Measurements from ENCODE around the gene SARDH. TPM values are rescaled to one million over a fixed set of nuclear protein-coding genes. Genes with fewer than 3 reads are reported as not detected.

SARDH gene
- total and polyA plus RNA-seq, 9 donors, result 2.5 to 10.0 (median 3.3) TPM

DNA sequence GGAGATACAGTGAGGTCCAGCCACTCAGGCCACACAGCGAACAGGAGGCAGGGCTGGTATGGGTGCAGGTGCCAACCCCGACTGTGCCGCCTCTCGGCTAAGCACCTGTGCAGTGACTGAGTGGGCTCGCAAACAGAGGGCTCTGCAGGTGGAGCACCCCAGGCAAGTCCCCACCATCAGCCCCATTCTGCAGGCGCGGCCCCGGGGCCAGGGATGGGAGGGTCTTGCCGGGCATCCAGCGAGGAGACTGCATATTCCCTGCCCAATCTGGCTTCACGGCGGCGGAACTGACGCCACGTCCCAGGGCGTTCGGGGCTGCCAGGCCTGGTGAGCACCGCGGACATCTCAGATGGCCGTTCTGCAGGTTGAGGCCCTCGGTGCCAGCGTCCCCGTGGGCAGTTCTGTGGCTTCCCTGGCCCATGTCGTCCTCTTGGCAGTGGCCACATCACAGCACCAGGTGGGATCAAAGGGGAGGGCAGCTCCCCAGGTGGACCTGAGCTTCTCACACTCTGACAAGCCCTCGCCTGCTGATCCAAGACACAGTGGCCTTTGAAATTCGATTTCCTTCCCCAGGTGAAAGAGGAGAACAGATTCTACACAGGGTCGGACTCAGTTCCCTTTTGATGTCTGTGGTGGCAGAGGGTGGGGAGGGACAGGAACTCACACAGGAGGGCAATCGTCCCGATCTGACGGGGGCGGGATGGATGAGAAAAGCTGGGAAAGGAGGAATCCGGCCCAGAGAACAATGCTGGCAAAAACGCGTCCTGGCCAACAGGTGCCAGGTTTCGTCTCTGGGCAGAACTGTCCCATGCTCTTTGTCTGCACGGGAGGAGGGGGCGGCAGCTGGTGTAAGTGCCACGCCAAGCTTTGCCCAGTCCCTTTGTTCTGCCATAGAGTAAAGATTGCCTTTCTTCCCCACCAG is 83.2 kb downstream of the SARDH start:
- H3K4me1 ChIP-seq (ENCODE audit: insufficient read depth), result peaks cover 11% of the 10 kb centered on the region
- intact Hi-C loops (cut with DNase I), result no loop called here
- TF ChIP-seq EP300 (IDR thresholded peaks at IDR 0.05), result no peak
- TF ChIP-seq CTCF (IDR thresholded peaks at IDR 0.05), result no peak
- TF ChIP-seq POLR2A (IDR thresholded peaks at IDR 0.05), result no peak
- H3K27me3 ChIP-seq, result no peaks in the 10 kb centered on the region
- no peaks in the 10 kb centered on the region for H3K9me3 ChIP-seq
- no peak for DNase-seq
- no peak overlapping the region for H3K4me3 ChIP-seq
- no peaks in the 10 kb centered on the region for H3K36me3 ChIP-seq
- no peak overlapping the region for H3K27ac ChIP-seq
- WGBS, 3 donors, result 59 to 67% (median 59%) methylated on average over 31 to 38 of the region's 38 CpGs

- Histone ChIP-seq H3K36me3 (no peaks in the 10 kb centered on the region), H3K27ac (no peak overlapping the region), H3K27me3 (no peaks in the 10 kb centered on the region), H3K4me1 (ENCODE audit: insufficient read depth) (peaks cover 8% of the 10 kb centered on the region), H3K9me3 (no peaks in the 10 kb centered on the region), H3K4me3 (no peak overlapping the region)
- intact Hi-C loops (cut with DNase I), result no loop called here
- WGBS, 3 donors, result 31 to 52% (median 41%) methylated on average over 9 of the region's 9 CpGs
- TF ChIP-seq CTCF (IDR thresholded peaks at IDR 0.05) (no peak), EP300 (IDR thresholded peaks at IDR 0.05) (no peak), POLR2A (IDR thresholded peaks at IDR 0.05) (no peak)
- DNase-seq, result no peak
These were observed 84.5 kb downstream of the SARDH start for GRCh38 chr9:133653638-133654037.

DNA sequence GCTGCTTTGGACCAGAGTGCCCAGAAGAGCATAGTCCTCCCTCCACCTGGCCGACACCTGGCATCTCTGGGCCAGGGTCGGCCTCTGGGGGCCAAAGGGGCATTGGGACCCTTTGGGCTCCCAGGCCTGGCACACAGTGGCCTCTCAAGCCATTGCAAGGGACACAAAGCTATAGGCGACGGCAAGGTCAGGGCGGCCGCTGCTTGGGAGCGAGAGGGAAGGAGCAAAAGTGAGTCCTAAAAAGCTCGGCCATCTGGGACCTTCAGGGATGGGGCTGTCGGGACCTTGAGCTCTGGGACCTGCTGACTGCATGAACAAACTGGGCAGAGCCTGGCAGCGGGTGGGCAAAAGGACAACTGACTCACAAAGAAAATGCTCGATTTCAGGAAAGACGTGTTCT is 88.1 kb downstream of the SARDH start:
- 88 to 89% (median 88%) methylated on average over 12 of the region's 12 CpGs for WGBS, 3 donors
- Histone ChIP-seq H3K4me1 (ENCODE audit: insufficient read depth) (no peaks in the 10 kb centered on the region), H3K27ac (no peak overlapping the region), H3K27me3 (no peaks in the 10 kb centered on the region), H3K9me3 (no peaks in the 10 kb centered on the region), H3K4me3 (no peak overlapping the region), H3K36me3 (no peaks in the 10 kb centered on the region)
- DNase-seq, result no peak
- intact Hi-C loops (cut with DNase I), result no loop called here
- TF ChIP-seq CTCF (IDR thresholded peaks at IDR 0.05) (no peak), EP300 (IDR thresholded peaks at IDR 0.05) (no peak), POLR2A (IDR thresholded peaks at IDR 0.05) (no peak)

DNA sequence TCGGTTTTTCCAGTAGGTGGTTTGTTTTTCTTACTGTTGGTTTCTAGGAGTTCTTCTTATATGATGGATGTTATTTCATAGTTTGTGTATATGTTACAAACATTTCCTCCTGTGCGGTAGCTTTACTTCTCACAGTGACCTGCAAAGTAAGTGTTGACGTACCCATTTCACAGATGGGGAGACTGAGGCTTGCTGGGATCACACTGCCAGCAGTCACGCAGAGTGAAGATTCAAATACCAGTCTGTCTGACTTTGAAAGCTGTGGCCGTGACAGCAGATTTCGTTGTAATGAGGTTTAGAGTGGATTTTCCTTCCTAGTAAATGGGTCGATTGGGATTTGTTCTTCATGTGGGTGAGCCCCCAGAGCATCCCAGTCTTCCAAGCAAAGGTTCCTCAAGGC is 89.0 kb downstream of the SARDH start:
- H3K27me3 ChIP-seq, result no peaks in the 10 kb centered on the region
- no peaks in the 10 kb centered on the region for H3K4me1 ChIP-seq (ENCODE audit: insufficient read depth)
- H3K36me3 ChIP-seq, result no peaks in the 10 kb centered on the region
- H3K27ac ChIP-seq, result no peak overlapping the region
- DNase-seq, result no peak
- no peaks in the 10 kb centered on the region for H3K9me3 ChIP-seq
- intact Hi-C loops (cut with DNase I), result no loop called here
- no peak for TF ChIP-seq CTCF (IDR thresholded peaks at IDR 0.05)
- TF ChIP-seq POLR2A (IDR thresholded peaks at IDR 0.05), result no peak
- no peak for TF ChIP-seq EP300 (IDR thresholded peaks at IDR 0.05)
- WGBS, 3 donors, result 77 to 87% (median 77%) methylated on average over 7 of the region's 7 CpGs
- H3K4me3 ChIP-seq, result no peak overlapping the region
